CD8-positive, alpha-beta memory T cell (primary cell): ENCODE measurements around the gene CREB5. TPM values are rescaled to one million over a fixed set of nuclear protein-coding genes. Genes with fewer than 3 reads are reported as not detected.

Source experiments
- CTCF ChIA-PET: fragments of 350-600 bp; sonication (Branson Sonifier 250); formaldehyde crosslinking; loops from one replicate; lab custom pipeline; 2021; ENCODE audit warnings: antibody characterized with exemption; lab: Charles Lee
- POLR2A ChIA-PET: fragments of 350-600 bp; sonication (Branson Sonifier 250); formaldehyde crosslinking; loops from one replicate; lab custom pipeline; 2021; ENCODE audit warnings: antibody characterized with exemption; lab: Charles Lee
- DNase-seq, 5 donors: peaks; one replicate each; pipeline versions ENCODE4 v3.0.0 to v3.0.0-alpha.2; 2020 to 2022; ENCODE audit warnings: mixed read lengths in 1 of 5
- H3K27ac ChIP-seq: one replicate; pipeline ENCODE4 v1.7.0; 2013; ENCODE audit warnings: low read depth, mild to moderate bottlenecking, low read length, moderate library complexity
- H3K27me3 ChIP-seq: 2 replicates; pipeline ENCODE4 v1.7.0; 2013; ENCODE audit warnings: low read length, mild to moderate bottlenecking; ENCODE audit not compliant: insufficient read depth, poor library complexity, severe bottlenecking
- H3K36me3 ChIP-seq: 2 replicates; pipeline ENCODE4 v1.7.0; 2013; ENCODE audit warnings: mild to moderate bottlenecking, low read length, moderate library complexity; ENCODE audit not compliant: insufficient read depth
- H3K4me1 ChIP-seq: 2 replicates; pipeline ENCODE4 v1.7.0; 2013; ENCODE audit warnings: mild to moderate bottlenecking, low read length, moderate library complexity; ENCODE audit not compliant: insufficient read depth
- H3K4me3 ChIP-seq: 2 replicates; pipeline ENCODE4 v1.7.0; 2013; ENCODE audit warnings: mild to moderate bottlenecking, low read length
- H3K9me3 ChIP-seq: 2 replicates; pipeline ENCODE4 v1.7.0; 2013; ENCODE audit warnings: mild to moderate bottlenecking, low read length
- H3K27ac Mint-ChIP-seq, 8 donors: one replicate each; pipeline ENCODE4 v1.8.0; 2020 to 2021; ENCODE audit warnings: mixed read lengths in 8 of 8, mild to moderate bottlenecking in 6 of 8, inconsistent platforms in 3 of 8, moderate library complexity in 3 of 8
- H3K27me3 Mint-ChIP-seq, 2 donors: one replicate each; pipeline ENCODE4 v1.8.0; 2020 to 2021; ENCODE audit warnings: mixed read lengths in 2 of 2, mild to moderate bottlenecking in 1 of 2, moderate library complexity in 1 of 2
- H3K36me3 Mint-ChIP-seq, 3 donors: one replicate each; pipeline ENCODE4 v1.8.0; 2020 to 2021; ENCODE audit warnings: mixed read lengths in 3 of 3, inconsistent platforms in 1 of 3, mild to moderate bottlenecking in 1 of 3
- H3K4me1 Mint-ChIP-seq, 3 donors: one replicate each; pipeline ENCODE4 v1.8.0; 2020 to 2021; ENCODE audit warnings: mixed read lengths in 3 of 3, inconsistent platforms in 1 of 3, mild to moderate bottlenecking in 1 of 3
- H3K4me3 Mint-ChIP-seq, 7 donors: one replicate each; pipeline ENCODE4 v1.8.0; 2020 to 2021; ENCODE audit warnings: mixed read lengths in 7 of 7, mild to moderate bottlenecking in 6 of 7, moderate library complexity in 4 of 7, inconsistent platforms in 2 of 7
- H3K9me3 Mint-ChIP-seq, 5 donors: one replicate each; pipeline ENCODE4 v1.8.0; 2020 to 2022; ENCODE audit warnings: mixed read lengths in 5 of 5, mild to moderate bottlenecking in 3 of 5, moderate library complexity in 2 of 5, inconsistent platforms in 1 of 5
- polyA plus RNA-seq: library from polyadenylated mRNA; unstranded; fragments of 300-500 nt; fragmentation: Illumina TruSeq; gene quantifications from one replicate; pipeline ENCODE4 v1.2.3, GENCODE V29; 2021
- total RNA-seq, 2 experiments: library from RNA; stranded (reverse); gene quantifications; one replicate each; pipeline ENCODE4 v1.2.3, GENCODE V29; 2021

CREB5 gene
- total and polyA plus RNA-seq, 3 experiments from 2014 or later = not detected

DNA sequence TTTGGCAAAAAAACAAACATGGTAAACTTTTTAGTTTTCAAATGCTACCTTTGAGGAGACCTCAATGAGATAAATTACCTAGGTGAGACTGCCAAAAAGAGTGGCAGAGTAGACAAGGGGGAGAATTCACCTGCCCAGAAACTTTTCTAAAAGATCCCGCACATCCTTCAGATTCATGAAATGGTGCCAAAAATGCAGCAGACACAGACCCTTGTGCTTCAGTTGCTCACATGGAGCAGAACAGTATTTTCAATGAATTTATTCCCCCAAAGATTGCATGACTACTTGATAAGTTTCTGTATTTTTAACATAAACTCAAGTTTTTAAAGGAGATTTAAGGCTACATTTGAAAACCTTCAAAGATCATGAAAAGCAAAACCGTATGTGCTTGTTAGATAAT lies 275.9 kb downstream of the CREB5 start:
- Mint-ChIP-seq H3K4me1 (peaks cover 0 to 2% (median 0%) of the 10 kb centered on the region in 3 donors), H3K36me3 (no peaks in the 10 kb centered on the region), H3K27ac (no peak overlapping the region), H3K4me3 (no peak overlapping the region), H3K27me3 (peaks cover 2 to 20% of the 10 kb centered on the region in 2 donors), H3K9me3 (no peaks in the 10 kb centered on the region)
- ChIA-PET POLR2A (no interaction called here), CTCF (no interaction called here)
- H3K4me1 ChIP-seq = no peaks in the 10 kb centered on the region
- no peaks in the 10 kb centered on the region for H3K9me3 ChIP-seq
- H3K27ac ChIP-seq = no peak overlapping the region
- H3K4me3 ChIP-seq = no peak overlapping the region
- DNase-seq = no peak
- H3K27me3 ChIP-seq = peaks cover 5% of the 10 kb centered on the region
- H3K36me3 ChIP-seq = no peaks in the 10 kb centered on the region

DNA sequence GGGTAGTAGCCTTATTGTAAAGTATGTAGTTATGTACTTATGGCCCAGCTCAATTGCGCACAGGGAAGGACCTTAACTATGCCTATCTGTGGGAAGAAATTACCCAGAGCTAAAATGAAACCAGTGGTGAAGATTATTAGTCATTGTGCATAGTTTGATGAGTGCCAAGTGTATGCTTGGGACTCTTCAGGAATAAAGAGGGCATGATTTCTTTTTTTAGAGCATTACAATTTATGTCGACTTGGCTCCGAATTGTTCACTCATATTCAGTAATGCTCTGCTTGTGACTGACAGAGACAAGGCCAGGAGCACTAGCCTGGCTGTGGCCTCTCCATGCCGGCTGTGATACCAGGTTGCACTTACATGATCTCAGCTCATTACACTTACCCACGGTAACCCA lies 276.3 kb downstream of the CREB5 start:
- no peaks in the 10 kb centered on the region for H3K9me3 Mint-ChIP-seq
- H3K4me3 ChIP-seq = no peak overlapping the region
- no peak overlapping the region for H3K4me3 Mint-ChIP-seq
- H3K4me1 ChIP-seq = no peaks in the 10 kb centered on the region
- peaks cover 5% of the 10 kb centered on the region for H3K27me3 ChIP-seq
- no peak overlapping the region for H3K27ac Mint-ChIP-seq
- H3K27me3 Mint-ChIP-seq = peaks cover 2 to 16% of the 10 kb centered on the region in 2 donors
- ChIA-PET CTCF (no interaction called here), POLR2A (no interaction called here)
- no peaks in the 10 kb centered on the region for H3K9me3 ChIP-seq
- no peak overlapping the region for H3K27ac ChIP-seq
- no peaks in the 10 kb centered on the region for H3K36me3 ChIP-seq
- no peak for DNase-seq
- no peaks in the 10 kb centered on the region for H3K36me3 Mint-ChIP-seq
- H3K4me1 Mint-ChIP-seq = peaks cover 0 to 2% (median 0%) of the 10 kb centered on the region in 3 donors

DNA sequence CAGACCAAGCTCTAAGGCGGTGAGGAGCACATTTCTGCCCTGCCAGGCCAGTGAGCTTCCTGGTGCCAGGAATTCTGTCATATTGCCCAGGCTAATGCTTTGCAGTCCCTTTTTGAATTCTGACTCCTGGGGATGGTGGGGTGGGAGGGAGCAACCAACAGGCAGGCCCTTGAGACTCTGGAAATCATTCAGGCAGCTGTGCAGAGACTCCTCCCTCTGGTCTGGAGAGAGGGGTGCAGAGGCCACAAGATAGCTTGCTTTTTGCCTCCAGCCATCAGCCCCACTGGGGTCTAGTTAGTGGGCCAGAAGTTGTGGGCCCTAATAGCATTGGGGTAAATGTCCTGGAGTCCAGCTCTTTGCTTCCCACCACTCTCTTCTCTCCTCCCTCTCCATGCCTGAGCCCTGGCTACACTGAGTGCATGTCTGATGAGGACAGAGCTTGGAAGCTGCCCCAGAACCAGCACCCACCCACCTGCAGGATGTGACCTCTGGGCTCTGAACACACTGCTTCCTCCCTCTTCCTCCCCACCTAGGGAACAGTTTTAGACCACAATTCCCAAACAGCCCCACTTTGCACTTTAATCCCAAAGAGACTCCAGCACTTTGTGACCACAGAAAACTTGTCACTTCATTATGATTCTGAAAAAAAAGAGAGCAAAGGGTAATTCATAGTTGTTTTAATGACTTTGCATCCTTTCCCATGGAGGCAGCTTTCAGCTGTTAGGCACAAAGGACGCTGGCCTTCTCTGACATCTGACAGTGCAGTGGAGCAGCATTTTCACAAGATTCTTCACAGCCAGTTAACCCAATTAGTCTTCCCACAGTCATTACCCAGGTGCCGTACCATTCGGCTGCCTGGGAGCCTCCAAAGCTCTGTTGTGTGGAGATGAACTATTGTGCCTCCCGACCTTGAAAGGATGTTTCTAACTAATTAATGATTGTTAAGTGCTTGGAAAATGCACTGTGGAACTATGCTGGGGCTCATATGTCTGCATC lies 283.3 kb downstream of the CREB5 start:
- H3K27me3 Mint-ChIP-seq = peaks cover 0 to 4% of the 10 kb centered on the region in 2 donors

DNA sequence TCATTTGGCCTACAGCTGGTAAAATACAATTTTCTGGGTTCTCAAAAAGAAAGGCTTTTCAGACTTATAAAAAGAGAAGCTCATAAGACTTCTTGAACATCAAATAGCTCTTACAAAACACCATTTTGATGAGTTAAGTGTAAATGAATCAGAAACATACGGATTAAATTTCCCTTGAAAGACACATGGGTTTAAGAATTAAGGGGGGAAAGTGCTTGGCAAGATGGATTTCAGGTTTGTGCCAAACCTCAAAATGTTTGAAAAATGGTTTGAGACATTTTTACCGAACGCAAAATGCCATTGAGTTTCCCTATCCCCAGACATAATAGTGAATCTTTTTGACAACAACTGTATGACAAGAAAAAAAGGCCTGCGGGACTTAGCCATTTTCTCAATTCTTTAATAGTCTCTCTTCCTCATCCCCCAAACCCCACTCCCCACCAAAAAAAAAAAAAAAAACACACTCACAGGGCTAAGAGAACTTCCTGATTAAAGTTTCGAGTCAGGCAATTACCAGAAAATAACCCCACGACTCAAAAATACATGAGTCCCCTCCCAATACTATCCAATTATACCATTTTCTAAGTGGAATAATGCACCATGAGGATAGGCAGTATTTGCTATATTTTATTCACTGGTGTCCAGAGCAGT lies 285.7 kb downstream of the CREB5 start:
- Histone ChIP-seq H3K4me1 (no peaks in the 10 kb centered on the region), H3K4me3 (no peak overlapping the region), H3K36me3 (no peaks in the 10 kb centered on the region), H3K27ac (no peak overlapping the region), H3K9me3 (no peaks in the 10 kb centered on the region), H3K27me3 (no peaks in the 10 kb centered on the region)
- ChIA-PET POLR2A (no interaction called here), CTCF (no interaction called here)
- Mint-ChIP-seq H3K9me3 (peaks cover 0 to 1% (median 0%) of the 10 kb centered on the region in 5 donors), H3K27me3 (peaks cover 0 to 4% of the 10 kb centered on the region in 2 donors), H3K4me1 (no peaks in the 10 kb centered on the region), H3K4me3 (no peak overlapping the region), H3K36me3 (no peaks in the 10 kb centered on the region), H3K27ac (no peak overlapping the region)
- no peak for DNase-seq

More for the DNA sequence above, 283.3 kb downstream of the CREB5 start:
- Mint-ChIP-seq H3K4me3 (no peak overlapping the region), H3K4me1 (no peaks in the 10 kb centered on the region), H3K27ac (no peak overlapping the region), H3K36me3 (no peaks in the 10 kb centered on the region), H3K9me3 (peaks cover 0 to 1% (median 0%) of the 10 kb centered on the region in 5 donors)
- H3K4me3 ChIP-seq = no peak overlapping the region
- ChIA-PET CTCF (no interaction called here), POLR2A (no interaction called here)
- no peak for DNase-seq
- H3K4me1 ChIP-seq = no peaks in the 10 kb centered on the region
- no peaks in the 10 kb centered on the region for H3K36me3 ChIP-seq
- no peaks in the 10 kb centered on the region for H3K9me3 ChIP-seq
- H3K27ac ChIP-seq = no peak overlapping the region
- H3K27me3 ChIP-seq = no peaks in the 10 kb centered on the region

GRCh38 chr7:28698840-28699239 lies 286.5 kb downstream of the CREB5 start:
- peaks cover 0 to 4% of the 10 kb centered on the region in 2 donors for H3K27me3 Mint-ChIP-seq
- H3K4me1 Mint-ChIP-seq = no peaks in the 10 kb centered on the region
- POLR2A ChIA-PET = no interaction called here
- H3K27ac Mint-ChIP-seq = no peak overlapping the region
- H3K36me3 Mint-ChIP-seq = no peaks in the 10 kb centered on the region
- Histone ChIP-seq H3K4me1 (no peaks in the 10 kb centered on the region), H3K27ac (no peak overlapping the region), H3K27me3 (no peaks in the 10 kb centered on the region), H3K4me3 (no peak overlapping the region), H3K36me3 (no peaks in the 10 kb centered on the region), H3K9me3 (no peaks in the 10 kb centered on the region)
- CTCF ChIA-PET = no interaction called here
- no peak for DNase-seq
- peaks cover 0 to 1% (median 0%) of the 10 kb centered on the region in 5 donors for H3K9me3 Mint-ChIP-seq
- H3K4me3 Mint-ChIP-seq = no peak overlapping the region

GRCh38 chr7:28700096-28700495 lies 287.8 kb downstream of the CREB5 start:
- Mint-ChIP-seq H3K27ac (no peak overlapping the region), H3K36me3 (no peaks in the 10 kb centered on the region), H3K4me3 (no peak overlapping the region), H3K4me1 (no peaks in the 10 kb centered on the region), H3K9me3 (no peaks in the 10 kb centered on the region), H3K27me3 (peaks cover 0 to 4% of the 10 kb centered on the region in 2 donors)
- no peak overlapping the region for H3K4me3 ChIP-seq
- no peaks in the 10 kb centered on the region for H3K36me3 ChIP-seq
- H3K4me1 ChIP-seq = no peaks in the 10 kb centered on the region
- ChIA-PET CTCF (no interaction called here), POLR2A (no interaction called here)
- H3K27ac ChIP-seq = no peak overlapping the region
- H3K9me3 ChIP-seq = no peaks in the 10 kb centered on the region
- no peak for DNase-seq
- H3K27me3 ChIP-seq = no peaks in the 10 kb centered on the region

- POLR2A ChIA-PET = no interaction called here
- CTCF ChIA-PET = no interaction called here
Observed at GRCh38 chr7:28700790-28701203, 288.5 kb downstream of the CREB5 start.

DNA sequence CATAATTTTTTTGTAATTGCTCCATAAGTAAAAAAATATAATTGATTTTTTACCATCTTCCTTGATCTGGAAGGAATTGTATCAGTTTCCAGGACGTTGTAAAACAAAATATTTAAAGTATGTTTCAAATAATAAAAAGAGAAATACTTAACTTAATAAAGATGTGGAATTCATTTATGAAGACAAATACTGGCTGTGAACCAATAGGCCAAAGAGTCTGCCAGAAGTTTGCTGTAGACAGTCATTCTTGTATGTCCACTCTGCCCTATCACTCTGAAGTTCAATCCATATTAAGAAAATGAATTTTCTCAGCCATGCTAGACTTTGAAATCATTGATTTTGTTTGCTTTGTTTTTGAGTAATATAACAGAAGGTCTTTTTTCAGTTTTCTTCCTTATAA lies 289.4 kb downstream of the CREB5 start:
- Mint-ChIP-seq H3K27ac (no peak overlapping the region), H3K27me3 (peaks cover 0 to 4% of the 10 kb centered on the region in 2 donors), H3K4me3 (no peak overlapping the region), H3K4me1 (no peaks in the 10 kb centered on the region), H3K9me3 (no peaks in the 10 kb centered on the region), H3K36me3 (no peaks in the 10 kb centered on the region)
- Histone ChIP-seq H3K27me3 (no peaks in the 10 kb centered on the region), H3K36me3 (no peaks in the 10 kb centered on the region), H3K4me3 (no peak overlapping the region), H3K9me3 (no peaks in the 10 kb centered on the region), H3K4me1 (no peaks in the 10 kb centered on the region), H3K27ac (no peak overlapping the region)
- no peak for DNase-seq
- POLR2A ChIA-PET = no interaction called here
- CTCF ChIA-PET = no interaction called here

More at GRCh38 chr7:28700790-28701203, 288.5 kb downstream of the CREB5 start:
- H3K36me3 ChIP-seq = no peaks in the 10 kb centered on the region
- no peaks in the 10 kb centered on the region for H3K27me3 ChIP-seq
- H3K4me3 ChIP-seq = no peak overlapping the region
- no peaks in the 10 kb centered on the region for H3K9me3 ChIP-seq
- no peak overlapping the region for H3K4me3 Mint-ChIP-seq
- no peak overlapping the region for H3K27ac Mint-ChIP-seq
- no peaks in the 10 kb centered on the region for H3K4me1 Mint-ChIP-seq
- no peaks in the 10 kb centered on the region for H3K36me3 Mint-ChIP-seq
- H3K9me3 Mint-ChIP-seq = no peaks in the 10 kb centered on the region
- no peaks in the 10 kb centered on the region for H3K4me1 ChIP-seq
- DNase-seq = no peak
- H3K27ac ChIP-seq = no peak overlapping the region
- H3K27me3 Mint-ChIP-seq = peaks cover 0 to 4% of the 10 kb centered on the region in 2 donors
